ENCODE data around the gene MAOB. TPM values are rescaled to one million over a fixed set of nuclear protein-coding genes. Genes with fewer than 3 reads are reported as not detected.

Gene MAOB
- total RNA-seq, 1 experiment from 2014 or later = 0.74 TPM

GRCh38 chrX:43813898-43814297 lies 68.4 kb downstream of the MAOB start (continued):
- TF ChIP-seq STAT6 (CRISPR knock-in tag; conservative IDR thresholded peaks at IDR 0.05; ENCODE audit: low read depth) = no peak
- TF ChIP-seq ZNF512 (CRISPR knock-in tag; IDR thresholded peaks at IDR 0.05; ENCODE audit: borderline replicate concordance) = no peak

- Mint-ChIP-seq H3K4me3 (no peak overlapping the region), H3K36me3 (no peaks in the 10 kb centered on the region), H3K9me3 (no peaks in the 10 kb centered on the region), H3K4me1 (no peaks in the 10 kb centered on the region), H3K27me3 (ENCODE audit: low read depth) (no peaks in the 10 kb centered on the region), H3K27ac (no peak overlapping the region)
- POLR2A ChIA-PET = no interaction called here
- CTCF ChIA-PET = interaction anchor here (1.3 to 1.6 kb wide), 3 partner anchors 15 to 145 kb away, joined by 4 to 11 read pairs (median 11); no protein-coding TSS in a partner anchor
- no peak for ATAC-seq
- TF ChIP-seq ZNF281 (CRISPR knock-in tag; IDR thresholded peaks at IDR 0.05) (no peak), NFE2L1 (CRISPR knock-in tag; IDR thresholded peaks at IDR 0.05) (no peak), JAZF1 (CRISPR knock-in tag; IDR thresholded peaks at IDR 0.05) (no peak), IRF2 (CRISPR knock-in tag; IDR thresholded peaks at IDR 0.05; ENCODE audit: borderline replicate concordance, low read depth) (no peak), ZNF416 (CRISPR knock-in tag; IDR thresholded peaks at IDR 0.05) (no peak), CREM (CRISPR knock-in tag; IDR thresholded peaks at IDR 0.05) (no peak), ZNF671 (CRISPR knock-in tag; IDR thresholded peaks at IDR 0.05) (no peak), ZNF317 (CRISPR knock-in tag; IDR thresholded peaks at IDR 0.05; ENCODE audit: borderline replicate concordance, low read depth) (no peak), NR1H2 (CRISPR knock-in tag; IDR thresholded peaks at IDR 0.05) (no peak), ATF3 (CRISPR knock-in tag; conservative IDR thresholded peaks at IDR 0.05) (no peak), TEAD1 (CRISPR knock-in tag; IDR thresholded peaks at IDR 0.05) (no peak), ZNF425 (CRISPR knock-in tag; conservative IDR thresholded peaks at IDR 0.05) (no peak), GTF2I (CRISPR knock-in tag; conservative IDR thresholded peaks at IDR 0.05) (no peak)
- no peak for DNase-seq (ENCODE audit: low spot score)
Measured at GRCh38 chrX:43813319-43813718, 68.9 kb downstream of the MAOB start.

GRCh38 chrX:43809463-43809862 lies 72.8 kb downstream of the MAOB start:
- no peak for ATAC-seq
- no peaks in the 10 kb centered on the region for H3K27me3 Mint-ChIP-seq (ENCODE audit: low read depth)
- no peak for DNase-seq (ENCODE audit: low spot score)
- H3K4me1 Mint-ChIP-seq = no peaks in the 10 kb centered on the region
- no peaks in the 10 kb centered on the region for H3K9me3 Mint-ChIP-seq
- H3K27ac Mint-ChIP-seq = no peak overlapping the region
- ChIA-PET CTCF (no interaction called here), POLR2A (no interaction called here)
- H3K4me3 Mint-ChIP-seq = no peak overlapping the region
- TF ChIP-seq ZNF396 (CRISPR knock-in tag; IDR thresholded peaks at IDR 0.05; ENCODE audit: borderline replicate concordance) (no peak), TCF7 (CRISPR knock-in tag; IDR thresholded peaks at IDR 0.05; ENCODE audit: low read depth) (no peak), TEAD4 (CRISPR knock-in tag; IDR thresholded peaks at IDR 0.05) (no peak), RORB (CRISPR knock-in tag; IDR thresholded peaks at IDR 0.05) (no peak), NFYB (CRISPR knock-in tag; conservative IDR thresholded peaks at IDR 0.05; ENCODE audit: low read depth) (no peak), ZNF317 (CRISPR knock-in tag; IDR thresholded peaks at IDR 0.05; ENCODE audit: borderline replicate concordance, low read depth) (no peak), MYBL2 (CRISPR knock-in tag; IDR thresholded peaks at IDR 0.05) (no peak), IRF1 (CRISPR knock-in tag; IDR thresholded peaks at IDR 0.05) (no peak), PRRX2 (CRISPR knock-in tag; IDR thresholded peaks at IDR 0.05) (no peak)
- no peaks in the 10 kb centered on the region for H3K36me3 Mint-ChIP-seq
